Fibroblast of villous mesenchyme (primary cell): Measurements from ENCODE around the gene PRPF40B. TPM values are rescaled to one million over a fixed set of nuclear protein-coding genes. Genes with fewer than 3 reads are reported as not detected.

Experiments used
- DNase-seq: peaks from one replicate; pipeline ENCODE4 v3.0.0-alpha.2; 2010; ENCODE audit warnings: low read depth
- H3K4me3 ChIP-seq: 2 replicates; pipeline ENCODE4 v1.5.1; 2011; ENCODE audit warnings: low read depth, mild to moderate bottlenecking, low read length
- total RNA-seq: library from RNA; depleted of rRNA; stranded (reverse); fragments of >200 nt; gene quantifications from 2 replicates; pipeline ENCODE4 v1.2.3, GENCODE V29; 2012
- TF ChIP-seq, protein P1 (sequence below): IDR thresholded peaks from 2 replicates; pipeline ENCODE4 v1.5.1; 2012; ENCODE audit warnings: low read depth, mild to moderate bottlenecking, low read length; ENCODE audit not compliant: insufficient read depth

Gene PRPF40B
- total RNA-seq, 1 donor: 8.2 TPM

DNA sequence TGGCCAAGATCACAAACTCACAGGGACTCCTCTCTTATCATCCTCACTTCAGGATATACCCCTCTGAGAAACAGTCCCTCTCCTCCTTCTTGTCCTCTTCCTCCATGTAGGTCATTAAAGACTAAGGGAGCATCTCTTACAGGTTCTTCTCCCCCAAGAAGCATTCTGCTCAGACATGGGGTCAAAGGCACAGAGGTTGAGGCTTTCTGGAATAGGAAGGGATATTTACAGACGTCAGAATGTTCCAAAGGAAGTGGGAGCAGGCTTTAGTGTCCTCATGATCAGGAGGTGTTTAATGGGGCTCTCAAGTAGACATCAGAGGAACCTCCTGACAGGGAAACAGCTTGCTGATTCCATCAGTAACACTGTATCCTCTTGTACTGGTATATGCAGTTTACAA, 36.4 kb downstream of the PRPF40B start:
- TF ChIP-seq, protein P1, sequence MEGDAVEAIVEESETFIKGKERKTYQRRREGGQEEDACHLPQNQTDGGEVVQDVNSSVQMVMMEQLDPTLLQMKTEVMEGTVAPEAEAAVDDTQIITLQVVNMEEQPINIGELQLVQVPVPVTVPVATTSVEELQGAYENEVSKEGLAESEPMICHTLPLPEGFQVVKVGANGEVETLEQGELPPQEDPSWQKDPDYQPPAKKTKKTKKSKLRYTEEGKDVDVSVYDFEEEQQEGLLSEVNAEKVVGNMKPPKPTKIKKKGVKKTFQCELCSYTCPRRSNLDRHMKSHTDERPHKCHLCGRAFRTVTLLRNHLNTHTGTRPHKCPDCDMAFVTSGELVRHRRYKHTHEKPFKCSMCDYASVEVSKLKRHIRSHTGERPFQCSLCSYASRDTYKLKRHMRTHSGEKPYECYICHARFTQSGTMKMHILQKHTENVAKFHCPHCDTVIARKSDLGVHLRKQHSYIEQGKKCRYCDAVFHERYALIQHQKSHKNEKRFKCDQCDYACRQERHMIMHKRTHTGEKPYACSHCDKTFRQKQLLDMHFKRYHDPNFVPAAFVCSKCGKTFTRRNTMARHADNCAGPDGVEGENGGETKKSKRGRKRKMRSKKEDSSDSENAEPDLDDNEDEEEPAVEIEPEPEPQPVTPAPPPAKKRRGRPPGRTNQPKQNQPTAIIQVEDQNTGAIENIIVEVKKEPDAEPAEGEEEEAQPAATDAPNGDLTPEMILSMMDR: no peak
- DNase-seq: no peak

DNA sequence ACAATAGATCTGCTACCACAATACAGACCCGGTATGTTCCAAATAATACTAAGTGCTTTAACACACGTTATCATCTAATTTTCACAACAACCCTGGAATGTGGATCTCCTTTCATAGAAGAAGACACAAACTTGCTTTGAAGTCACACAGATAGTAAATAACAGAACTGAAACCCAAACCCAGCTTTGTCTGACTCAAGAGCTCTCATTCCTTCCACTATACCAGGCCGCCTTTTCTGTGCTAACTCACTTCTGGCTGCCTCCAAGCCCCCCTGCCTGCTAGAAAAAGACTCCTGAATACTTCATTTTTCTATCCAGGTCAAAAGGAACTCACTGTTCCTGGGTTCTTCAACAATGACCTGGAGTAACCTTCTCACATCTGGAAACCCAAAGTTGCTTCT, 37.8 kb downstream of the PRPF40B start:
- H3K4me3 ChIP-seq: no peak overlapping the region
- TF ChIP-seq, protein P1: no peak
- DNase-seq: no peak

More for the DNA sequence above, 36.4 kb downstream of the PRPF40B start:
- no peak overlapping the region for H3K4me3 ChIP-seq

DNA sequence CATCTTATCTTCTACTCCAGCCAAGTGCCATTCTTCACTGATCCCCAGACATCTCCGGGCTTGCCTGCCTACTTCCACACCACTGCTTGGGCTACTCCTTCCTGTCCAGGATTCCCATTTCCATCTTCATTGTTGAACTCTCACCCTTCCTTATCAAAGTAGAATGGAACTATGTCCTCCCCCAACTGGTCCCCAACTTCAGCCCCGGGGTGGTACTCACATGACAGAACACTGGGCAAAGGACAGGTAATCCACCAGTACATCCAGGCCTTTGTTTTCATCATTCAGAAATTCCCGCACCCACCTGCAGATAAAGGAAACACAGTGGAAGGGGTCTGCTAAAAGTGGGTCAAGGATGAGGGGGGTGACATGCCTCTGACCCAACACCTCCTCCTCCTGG, 38.4 kb downstream of the PRPF40B start:
- H3K4me3 ChIP-seq: no peak overlapping the region
- DNase-seq: no peak
- TF ChIP-seq, protein P1: no peak

DNA sequence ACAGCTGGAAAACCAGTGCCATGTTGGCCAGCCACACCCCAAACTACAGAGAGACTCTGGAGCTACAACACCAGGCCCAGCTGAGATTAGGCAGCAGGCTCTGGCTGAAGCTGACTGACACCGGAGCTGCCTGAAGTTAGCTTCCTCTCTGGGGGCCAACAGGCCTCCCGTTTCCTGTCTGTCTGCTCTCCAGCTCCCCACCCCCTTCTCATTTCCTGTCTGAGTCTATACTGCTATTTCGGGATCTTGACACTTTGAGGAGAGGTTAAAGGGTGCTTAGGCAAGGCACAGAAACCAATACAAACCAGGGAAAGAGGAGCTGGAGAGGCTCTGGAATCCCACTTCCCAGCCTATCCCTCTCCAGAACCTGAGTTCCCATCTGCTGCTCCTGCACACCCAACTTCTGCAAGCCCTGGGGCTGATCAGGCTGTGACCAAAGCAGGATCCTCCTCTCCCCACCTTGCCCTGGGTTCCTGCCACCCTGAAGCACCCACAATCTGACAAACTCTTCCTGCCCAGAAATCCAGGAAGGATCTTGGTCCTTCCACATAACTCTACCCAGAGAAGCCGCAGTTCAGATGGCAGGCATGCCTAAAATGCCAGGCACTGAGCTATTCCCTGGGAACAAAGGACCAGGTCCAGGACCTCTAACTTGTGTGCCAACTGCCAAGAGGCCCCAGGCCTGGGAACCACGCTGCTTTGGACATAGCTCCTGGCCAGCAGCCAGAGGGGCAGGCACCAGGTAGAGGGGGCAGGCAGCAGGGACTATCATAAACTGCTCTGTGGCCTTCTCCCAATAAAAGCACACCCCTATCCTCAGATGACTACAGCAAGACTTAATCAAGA, 39.9 kb downstream of the PRPF40B start:
- TF ChIP-seq, protein P1: no peak
- no peak overlapping the region for H3K4me3 ChIP-seq
- DNase-seq: peak; percentile 93

DNA sequence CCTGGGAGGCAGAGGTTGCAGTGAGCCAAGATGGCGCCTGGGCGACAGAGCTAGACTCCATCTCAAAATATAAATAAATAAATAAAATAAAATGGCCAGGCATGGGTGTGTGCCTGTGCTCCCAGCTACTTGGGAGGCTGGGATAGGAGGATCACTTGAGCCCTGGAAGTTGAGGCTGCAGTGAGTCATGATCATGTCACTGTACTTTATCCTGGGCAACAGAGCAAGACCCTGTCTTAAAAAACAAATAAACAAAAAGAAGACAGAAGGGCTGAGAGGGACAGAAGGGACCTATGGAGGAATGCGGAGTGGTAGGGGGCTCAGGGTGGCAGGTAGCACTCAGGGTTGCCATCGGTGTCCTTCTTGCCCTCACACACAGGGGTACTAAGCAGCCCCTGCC, 40.8 kb downstream of the PRPF40B start:
- no peak for DNase-seq
- H3K4me3 ChIP-seq: no peak overlapping the region
- TF ChIP-seq, protein P1: no peak

DNA sequence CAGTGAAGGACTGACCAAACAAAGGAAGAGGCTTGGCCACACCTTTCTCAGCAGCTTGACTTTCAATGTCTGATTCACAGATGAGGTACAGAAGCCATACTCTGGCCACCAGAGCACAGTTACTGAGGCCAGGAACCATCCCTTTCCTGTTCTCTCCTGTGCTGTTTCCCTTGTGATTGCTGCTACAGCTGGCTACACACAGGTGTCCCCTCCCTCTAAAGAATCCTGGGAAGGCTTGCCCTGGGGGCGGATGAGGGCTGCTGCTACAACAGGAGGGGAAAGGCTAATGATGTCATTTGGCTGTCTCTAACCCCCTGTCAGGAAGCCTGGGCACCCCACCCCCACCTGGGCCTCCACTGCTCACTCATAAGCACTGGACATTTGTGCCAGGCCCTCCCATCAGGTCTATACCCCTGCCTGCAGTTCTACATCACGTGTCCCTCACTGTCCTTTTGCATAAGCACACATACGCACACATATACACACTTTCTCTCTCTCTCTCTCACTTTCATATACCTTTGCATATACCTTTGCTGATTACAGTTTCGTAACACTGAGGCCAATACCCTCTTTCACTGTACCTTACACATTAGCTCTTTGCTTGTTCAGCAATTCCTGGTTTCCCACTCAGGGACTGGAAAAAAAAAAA, 41.4 kb downstream of the PRPF40B start:
- TF ChIP-seq, protein P1: no peak
- no peak overlapping the region for H3K4me3 ChIP-seq
- no peak for DNase-seq

DNA sequence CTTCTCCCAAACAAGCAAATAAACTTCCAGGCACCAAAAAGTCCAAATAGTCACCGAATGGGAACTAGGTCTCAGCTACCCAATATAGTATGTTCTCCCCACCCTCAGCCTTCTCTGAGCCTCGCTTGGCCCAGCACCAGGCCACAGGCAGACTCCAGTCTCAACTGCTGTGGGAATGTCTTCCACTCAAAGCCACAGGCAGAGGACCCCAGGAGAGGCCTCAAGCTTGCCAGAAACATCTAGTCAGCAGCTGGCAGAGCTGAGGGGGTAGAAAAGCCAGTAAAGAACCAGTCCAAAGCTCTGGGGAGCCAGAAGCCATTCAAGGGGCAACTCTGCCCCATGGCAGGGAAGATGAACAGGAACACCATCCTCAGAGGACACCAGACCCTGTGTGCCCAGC, 42.0 kb downstream of the PRPF40B start:
- no peak overlapping the region for H3K4me3 ChIP-seq
- DNase-seq: no peak
- TF ChIP-seq, protein P1: no peak
